ENCODE results near the gene CNPPD1. TPM values are rescaled to one million over a fixed set of nuclear protein-coding genes. Genes with fewer than 3 reads are reported as not detected.

Gene CNPPD1
- total RNA-seq, 6 experiments from 2014 or later, result 37.9 to 46.2 (median 42.2) TPM

GRCh38 chr2:219210196-219210885, 33.6 kb upstream of the CNPPD1 start:
- Mint-ChIP-seq H3K36me3 (ENCODE audit: low read depth) (peaks cover 28% of the 10 kb centered on the region), H3K9me3 (no peaks in the 10 kb centered on the region), H3K4me1 (ENCODE audit: low read depth) (peaks cover 27% of the 10 kb centered on the region), H3K27me3 (ENCODE audit: insufficient read depth) (peaks cover 6% of the 10 kb centered on the region), H3K4me3 (no peak overlapping the region), H3K27ac (no peak overlapping the region)
- TF ChIP-seq CTCF (IDR thresholded peaks at IDR 0.05), result no peak
- no peak for DNase-seq

- H3K36me3 Mint-ChIP-seq (ENCODE audit: low read depth), result peaks cover 28% of the 10 kb centered on the region
- peaks cover 27% of the 10 kb centered on the region for H3K4me1 Mint-ChIP-seq (ENCODE audit: low read depth)
Measured at GRCh38 chr2:219209236-219210195, 32.8 kb upstream of the CNPPD1 start.

GRCh38 chr2:219207884-219208740, 31.4 kb upstream of the CNPPD1 start:
- Mint-ChIP-seq H3K4me3 (peak overlapping the region; percentile 94), H3K36me3 (ENCODE audit: low read depth) (peaks cover 22% of the 10 kb centered on the region; the same call in 1 of the 2 replicates), H3K4me1 (ENCODE audit: low read depth) (peaks cover 27% of the 10 kb centered on the region), H3K27me3 (ENCODE audit: insufficient read depth) (peaks cover 6% of the 10 kb centered on the region), H3K27ac (peak overlapping the region; percentile 47), H3K9me3 (0 out of 2 replicates have a peak, but pooled peaks cover 3% of the 10 kb centered on the region)
- TF ChIP-seq CTCF (IDR thresholded peaks at IDR 0.05), result no peak
- peak; percentile 49 for DNase-seq

More at GRCh38 chr2:219209236-219210195, 32.8 kb upstream of the CNPPD1 start:
- TF ChIP-seq CTCF (IDR thresholded peaks at IDR 0.05), result no peak
- peaks cover 6% of the 10 kb centered on the region for H3K27me3 Mint-ChIP-seq (ENCODE audit: insufficient read depth)
- H3K9me3 Mint-ChIP-seq, result 0 out of 2 replicates have a peak, but pooled peaks cover 2% of the 10 kb centered on the region
- no peak for DNase-seq
- H3K27ac Mint-ChIP-seq, result peak overlapping the region; percentile 61
- no peak overlapping the region for H3K4me3 Mint-ChIP-seq

GRCh38 chr2:219207134-219207883, 30.6 kb upstream of the CNPPD1 start:
- Mint-ChIP-seq H3K9me3 (0 out of 2 replicates have a peak, but pooled peaks cover 3% of the 10 kb centered on the region), H3K27ac (peak overlapping the region; percentile 47), H3K36me3 (ENCODE audit: low read depth) (peaks cover 21% of the 10 kb centered on the region; the same call in 1 of the 2 replicates), H3K4me1 (ENCODE audit: low read depth) (peaks cover 27% of the 10 kb centered on the region), H3K27me3 (ENCODE audit: insufficient read depth) (peaks cover 6% of the 10 kb centered on the region), H3K4me3 (peak overlapping the region; percentile 94)
- TF ChIP-seq CTCF (IDR thresholded peaks at IDR 0.05), result no peak
- no peak for DNase-seq
